ENCODE measurements around the gene FAM89B. TPM values are rescaled to one million over a fixed set of nuclear protein-coding genes. Genes with fewer than 3 reads are reported as not detected.
"Not testable (repeated sequence)": the region's sequence is repeated elsewhere in the genome, so short reads cannot be mapped to it uniquely, and the experiment has no call there.

The FAM89B gene
- 10 to 100 TPM; 29.3 to 39.1 (median 34.5) TPM for polyA plus RNA-seq (ENCODE audit: insufficient read length in 10 of 10)
- long read RNA-seq, donor 1, transcript FAM89B-201 (2 exons, 1,409 nt): minor isoform, 8 of 51 reads
- long read RNA-seq, donor 1, transcript FAM89B-202 (2 exons, 1,337 nt): minor isoform, 13 of 51 reads
- long read RNA-seq, donor 1, transcript FAM89B-203 (2 exons, 1,263 nt): major isoform, 30 of 51 reads
- long read RNA-seq, donor 1, partial matches to known transcripts: 0 of 51 reads
- long read RNA-seq, donor 1, other reads (novel, unspliced or antisense): 0 of 51 reads
- long read RNA-seq, donor 2, transcript FAM89B-203 (2 exons, 1,263 nt): minor isoform, 11 of 28 reads
- long read RNA-seq, donor 2, transcript FAM89B-202 (2 exons, 1,337 nt): major isoform, 13 of 28 reads
- long read RNA-seq, donor 2, partial matches to known transcripts: 0 of 28 reads
- long read RNA-seq, donor 2, other reads (novel, unspliced or antisense): 0 of 28 reads
- long read RNA-seq, donor 3: 0 reads
- long read RNA-seq, donor 4, transcript FAM89B-203 (2 exons, 1,263 nt): major isoform, 19 of 58 reads
- long read RNA-seq, donor 4, transcript FAM89B-202 (2 exons, 1,337 nt): minor isoform, 13 of 58 reads
- long read RNA-seq, donor 4, transcript FAM89B-201 (2 exons, 1,409 nt): minor isoform, 6 of 58 reads
- long read RNA-seq, donor 4, partial matches to known transcripts: 20 of 58 reads
- long read RNA-seq, donor 4, other reads (novel, unspliced or antisense): 0 of 58 reads
- long read RNA-seq, donor 5, transcript FAM89B-203 (2 exons, 1,263 nt): major isoform, 36 of 64 reads
- long read RNA-seq, donor 5, transcript FAM89B-202 (2 exons, 1,337 nt): minor isoform, 24 of 64 reads
- long read RNA-seq, donor 5, partial matches to known transcripts: 0 of 64 reads
- long read RNA-seq, donor 5, other reads (novel, unspliced or antisense): 0 of 64 reads
- long read RNA-seq, donor 6, transcript FAM89B-203 (2 exons, 1,263 nt): major isoform, 37 of 65 reads
- long read RNA-seq, donor 6, transcript FAM89B-202 (2 exons, 1,337 nt): minor isoform, 20 of 65 reads
- long read RNA-seq, donor 6, transcript FAM89B-201 (2 exons, 1,409 nt): minor isoform, 8 of 65 reads
- long read RNA-seq, donor 6, partial matches to known transcripts: 0 of 65 reads
- long read RNA-seq, donor 6, other reads (novel, unspliced or antisense): 0 of 65 reads
- long read RNA-seq, donor 7, transcript FAM89B-203 (2 exons, 1,263 nt): major isoform, 20 of 36 reads
- long read RNA-seq, donor 7, transcript FAM89B-202 (2 exons, 1,337 nt): minor isoform, 15 of 36 reads
- long read RNA-seq, donor 7, partial matches to known transcripts: 0 of 36 reads
- long read RNA-seq, donor 7, other reads (novel, unspliced or antisense): 0 of 36 reads
- long read RNA-seq, donor 8, transcript FAM89B-203 (2 exons, 1,263 nt): major isoform, 18 of 38 reads
- long read RNA-seq, donor 8, transcript FAM89B-202 (2 exons, 1,337 nt): minor isoform, 8 of 38 reads
- long read RNA-seq, donor 8, partial matches to known transcripts: 12 of 38 reads
- long read RNA-seq, donor 8, other reads (novel, unspliced or antisense): 0 of 38 reads
- long read RNA-seq, donor 9, partial matches to known transcripts: 0 of 9 reads
- long read RNA-seq, donor 9, other reads (novel, unspliced or antisense): 0 of 9 reads

- DNase-seq: peak; percentile 89 to 96 (median 94)
These were observed at the start of gene FAM89B for GRCh38 chr11:65572356-65573051. FAM89B (plus strand) TSS chr11:65572538; CDS start chr11:65572670, 132 bp downstream.

DNA sequence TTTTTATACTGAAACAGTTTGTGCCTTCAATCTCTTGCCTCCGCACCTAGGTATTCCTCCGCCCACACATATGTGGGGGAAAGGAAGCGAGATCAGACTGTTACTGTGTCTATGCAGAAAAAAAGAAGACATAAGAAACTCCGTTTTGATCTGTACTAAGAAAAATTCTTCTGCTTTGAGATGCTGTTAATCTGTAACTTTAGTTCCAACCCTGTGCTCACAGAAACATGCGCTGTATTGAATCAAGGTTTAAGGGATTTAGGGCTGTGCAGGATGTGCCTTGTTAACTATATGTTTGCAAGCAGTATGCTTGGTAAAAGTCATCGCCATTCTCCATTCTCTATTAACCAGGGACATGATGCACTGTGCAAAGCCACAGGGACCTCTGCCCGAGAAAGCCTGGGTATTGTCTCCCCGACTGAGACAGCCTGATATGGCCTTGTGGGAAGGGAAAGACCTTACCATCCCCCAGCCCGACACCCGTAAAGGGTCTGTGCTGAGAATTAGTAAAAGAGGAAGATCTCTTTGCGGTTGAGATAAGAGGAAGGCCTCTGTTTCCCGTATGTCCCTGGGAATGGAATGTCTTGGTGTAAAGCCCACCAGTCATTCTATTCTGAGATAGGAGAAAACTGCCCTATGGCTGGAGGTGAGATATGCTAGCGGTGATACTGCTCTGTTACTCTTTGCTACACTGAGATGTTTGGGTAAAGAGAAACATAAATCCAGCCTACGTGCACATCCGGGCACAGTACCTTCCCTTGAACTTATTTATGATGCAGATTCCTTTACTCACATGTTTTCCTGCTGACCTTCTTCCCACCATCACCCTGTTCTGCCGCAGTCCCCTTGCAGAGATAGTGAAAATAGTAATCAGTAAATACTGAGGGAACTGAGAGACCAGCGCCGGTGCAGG is 49.4 kb upstream of the FAM89B start:
- not testable (repeated sequence) for DNase-seq

GRCh38 chr11:65523631-65523968 is 48.7 kb upstream of the FAM89B start:
- DNase-seq: not testable (repeated sequence)

DNA sequence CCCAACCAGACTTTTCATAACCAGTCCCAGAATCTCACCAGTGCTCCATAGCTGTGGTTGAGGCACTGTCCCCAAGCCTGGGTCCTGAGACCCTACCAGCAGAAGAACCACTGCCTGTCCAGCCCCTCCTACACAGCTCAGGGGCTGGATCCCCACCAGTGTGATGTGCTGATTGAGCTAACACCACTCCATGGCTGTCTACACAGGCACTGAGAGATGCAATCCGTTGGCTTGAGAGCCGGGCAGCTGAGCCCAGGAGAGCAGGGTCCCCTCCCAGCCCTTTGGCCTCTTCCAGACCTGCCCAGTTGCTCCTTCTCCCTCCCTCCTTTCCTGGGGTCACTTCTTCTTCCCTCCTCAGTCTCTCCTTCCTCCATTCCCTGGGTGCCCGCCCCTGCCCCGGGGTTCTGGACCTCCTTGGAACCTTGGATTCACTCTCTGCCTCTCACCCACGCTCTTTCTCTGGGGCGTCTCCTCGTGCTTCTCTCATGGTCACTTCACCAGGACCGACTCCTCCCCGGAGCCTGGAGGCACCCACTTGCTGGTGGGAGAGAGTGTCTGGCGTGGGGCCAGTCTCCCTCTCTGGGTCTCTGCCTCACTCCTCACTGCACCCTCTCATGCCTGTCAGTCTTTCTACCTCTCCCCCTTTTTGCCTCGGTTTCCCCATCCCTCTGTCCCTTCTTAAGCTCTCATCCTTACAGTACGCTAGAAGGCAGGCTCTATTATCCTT is 48.2 kb upstream of the FAM89B start:
- DNase-seq: peak in 1 of 3 donors; percentile 73

DNA sequence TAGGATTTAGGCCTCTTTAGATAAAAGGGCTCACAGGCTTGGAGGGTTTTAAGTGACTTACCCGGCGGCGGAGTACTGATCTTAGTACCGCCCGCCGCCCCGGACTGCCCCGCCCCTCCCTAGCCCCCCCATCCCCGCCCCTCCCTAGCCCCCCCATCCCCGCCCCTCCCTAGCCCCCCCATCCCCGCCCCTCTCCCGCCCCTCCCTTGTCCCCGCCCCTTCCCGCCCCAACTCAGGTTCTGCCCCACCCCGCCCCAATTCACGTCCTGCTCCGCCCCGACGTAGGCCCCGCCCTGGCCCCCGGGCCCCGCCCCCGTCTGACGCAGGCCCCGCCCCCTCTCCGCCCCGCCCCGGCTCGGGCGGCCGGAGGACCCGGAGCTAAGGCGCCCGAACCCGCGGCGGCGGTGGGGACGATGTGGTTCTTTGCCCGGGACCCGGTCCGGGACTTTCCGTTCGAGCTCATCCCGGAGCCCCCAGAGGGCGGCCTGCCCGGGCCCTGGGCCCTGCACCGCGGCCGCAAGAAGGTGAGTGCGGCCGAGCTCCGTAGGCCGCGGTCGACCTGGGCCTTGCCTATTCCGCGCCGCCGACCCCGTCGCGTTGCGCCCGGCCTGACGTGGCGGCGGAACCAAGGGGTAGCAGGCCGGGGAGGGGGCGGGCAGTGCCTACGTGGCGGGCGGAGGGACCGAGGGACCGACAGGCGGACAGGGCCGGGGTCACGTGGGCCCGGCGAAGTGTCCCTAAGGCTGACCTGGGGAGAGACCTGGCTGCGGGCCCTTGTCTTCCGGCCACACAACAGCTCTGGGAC is 47.4 kb upstream of the FAM89B start, which contains the start of gene SCYL1:
TSS of gene SCYL1 (plus strand) at position 343 of the 805 bp plus-strand sequence. CDS start at position 414, 71 bp downstream.
- DNase-seq: peak; percentile 75 to 84 (median 79)

- DNase-seq: no peak
These were observed 46.5 kb upstream of the FAM89B start for GRCh38 chr11:65525546-65526480.

- DNase-seq: no peak
These were observed 45.6 kb upstream of the FAM89B start for GRCh38 chr11:65526744-65527143.

- no peak for DNase-seq
These were observed 43.5 kb upstream of the FAM89B start for GRCh38 chr11:65528819-65529350.

DNA sequence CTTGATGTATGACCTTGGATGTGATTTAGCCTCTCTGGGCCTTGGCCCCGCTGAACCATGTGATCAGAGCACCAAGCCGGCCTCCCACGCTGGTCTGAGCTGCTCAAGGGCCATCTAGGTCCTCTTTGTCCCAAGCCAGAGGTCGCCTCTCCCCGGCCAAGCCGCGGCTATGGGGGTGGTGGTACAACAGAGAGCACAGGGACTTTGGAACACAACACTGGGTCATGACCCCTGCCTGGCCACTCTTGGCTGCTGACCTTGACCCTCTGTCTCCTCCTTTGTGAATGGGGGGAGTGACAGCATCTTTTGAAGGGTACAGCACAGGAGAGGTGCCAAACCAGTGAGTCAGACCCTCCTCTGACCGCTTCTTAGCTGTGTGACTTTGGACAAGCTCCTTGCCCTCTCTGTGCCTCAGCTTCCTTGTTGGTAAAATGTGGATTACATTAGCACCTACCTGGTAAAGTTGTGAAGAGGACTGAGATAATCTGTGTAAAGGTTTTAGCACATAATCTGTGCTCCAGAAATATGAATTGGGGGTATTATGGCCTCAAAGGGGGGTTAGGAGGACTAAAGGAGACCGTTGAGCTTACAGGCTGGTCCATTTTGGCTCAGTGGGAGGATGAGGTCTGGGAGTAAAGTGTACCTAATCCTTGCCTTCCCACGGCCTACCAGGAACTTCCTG is 42.7 kb upstream of the FAM89B start:
- DNase-seq: no peak

DNA sequence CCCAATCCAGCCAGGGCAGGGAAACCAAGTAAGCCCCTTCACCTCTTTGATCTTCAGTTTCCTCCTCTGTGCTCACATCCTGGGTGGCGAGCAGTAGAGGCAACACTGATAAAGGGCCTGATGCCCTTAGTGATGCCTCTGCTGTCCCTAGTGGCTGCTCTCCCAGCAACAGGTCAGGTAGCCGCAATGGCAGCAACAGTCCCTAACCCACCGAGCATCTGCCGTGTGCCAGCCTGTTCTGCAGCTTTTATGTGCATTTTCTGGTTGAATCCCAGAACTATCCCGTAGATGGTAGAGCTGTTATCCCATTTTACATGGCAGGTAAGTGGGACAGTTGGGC is 42.2 kb upstream of the FAM89B start:
- DNase-seq: no peak

DNA sequence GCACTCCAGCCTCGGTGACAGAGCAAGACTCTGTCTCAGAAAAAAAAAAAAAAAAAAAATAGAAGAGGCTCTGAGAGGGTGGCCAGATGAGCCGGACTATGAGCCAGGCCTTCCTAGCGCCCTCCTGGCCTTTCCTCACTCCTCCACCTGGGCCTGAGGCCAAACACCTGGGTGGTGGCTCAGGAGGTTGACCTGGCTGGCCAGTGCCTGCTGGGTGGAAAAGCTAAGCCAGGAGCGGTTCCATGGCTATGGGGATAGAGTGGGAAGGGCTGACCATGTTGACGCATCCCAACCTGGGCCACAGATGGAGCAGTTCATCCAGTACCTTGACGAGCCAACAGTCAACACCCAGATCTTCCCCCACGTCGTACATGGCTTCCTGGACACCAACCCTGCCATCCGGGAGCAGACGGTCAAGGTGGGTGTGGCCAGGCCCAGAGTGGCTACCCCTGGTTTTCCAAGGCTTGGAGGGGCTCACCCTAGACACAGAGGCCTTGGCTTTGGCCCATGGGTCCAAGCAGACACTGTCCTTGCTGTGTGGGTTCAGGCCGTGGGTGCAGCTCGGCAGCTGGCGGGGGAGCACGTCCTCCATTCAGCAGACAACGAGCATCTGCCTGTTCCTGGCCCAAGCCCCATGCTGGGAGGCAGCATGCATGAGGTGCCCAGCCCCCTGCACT is 39.8 kb upstream of the FAM89B start:
- DNase-seq: no peak

DNA sequence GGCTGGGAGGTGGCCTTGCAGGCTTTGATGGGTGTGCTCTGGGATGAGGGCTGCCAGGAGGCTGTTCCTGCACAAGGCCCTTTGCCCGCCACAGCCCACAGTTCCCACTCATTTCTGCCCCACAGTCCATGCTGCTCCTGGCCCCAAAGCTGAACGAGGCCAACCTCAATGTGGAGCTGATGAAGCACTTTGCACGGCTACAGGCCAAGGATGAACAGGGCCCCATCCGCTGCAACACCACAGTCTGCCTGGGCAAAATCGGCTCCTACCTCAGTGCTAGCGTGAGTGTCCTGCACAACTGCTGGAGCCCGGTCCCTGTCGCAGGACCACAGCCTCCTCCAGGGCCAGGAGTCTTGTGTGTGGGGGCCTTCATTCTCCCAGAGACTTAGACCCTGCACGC is 37.2 kb upstream of the FAM89B start:
- DNase-seq: no peak

- no peak for DNase-seq
These were observed 35.7 kb upstream of the FAM89B start for GRCh38 chr11:65536412-65537295.

- DNase-seq: no peak
These were observed 35.1 kb upstream of the FAM89B start for GRCh38 chr11:65537296-65537597.
